ENCODE results near the gene POLG2. TPM values are rescaled to one million over a fixed set of nuclear protein-coding genes. Genes with fewer than 3 reads are reported as not detected.

POLG2 gene
- total and polyA plus RNA-seq, 9 of the 15 experiments (the other 6 are each of a cell fraction or from before 2014, with no cell fraction given): 13.4 to 44.8 (median 37.0) TPM

GRCh38 chr17:64537488-64537887 is 40.6 kb upstream of the POLG2 start (continued):
- TF ChIP-seq ZNF316 (IDR thresholded peaks at IDR 0.05) (peak; percentile 25; the same call in 1 of the 2 replicates), PTRF (tag; IDR thresholded peaks at IDR 0.05) (no peak), EWSR1 (IDR thresholded peaks at IDR 0.05; ENCODE audit: borderline replicate concordance, low read depth, partially characterized antibody) (no peak), RBM17 (IDR thresholded peaks at IDR 0.05; ENCODE audit: borderline replicate concordance, low read depth, low read length) (no peak), ILK (tag; IDR thresholded peaks at IDR 0.05; ENCODE audit: borderline replicate concordance, low read depth) (no peak), CTCF (IDR thresholded peaks at IDR 0.05 in 2 of 3, conservative IDR thresholded peaks at IDR 0.05 in 1 of 3; ENCODE audit: insufficient read depth in 2 of 3, low read depth in 1 of 3, low read length in 3 of 3) (no peak), CREB1 (IDR thresholded peaks at IDR 0.05) (peak; percentile 41; the same call in 1 of the 2 replicates), CREB1 (CRISPR knock-in tag; IDR thresholded peaks at IDR 0.05) (no peak), ZBTB49 (CRISPR knock-in tag; IDR thresholded peaks at IDR 0.05; ENCODE audit: borderline replicate concordance) (no peak), DACH1 (IDR thresholded peaks at IDR 0.05; ENCODE audit: partially characterized antibody) (peak; percentile 7), ZNF780A (CRISPR knock-in tag; IDR thresholded peaks at IDR 0.05) (no peak), SLC30A9 (CRISPR knock-in tag; IDR thresholded peaks at IDR 0.05) (no peak), NKRF (IDR thresholded peaks at IDR 0.05; ENCODE audit: borderline replicate concordance) (no peak), MECOM (CRISPR knock-in tag; IDR thresholded peaks at IDR 0.05) (no peak), ARID3A (IDR thresholded peaks at IDR 0.05; ENCODE audit: borderline replicate concordance, low read depth, low read length) (peak; percentile 96), RUNX1 (IDR thresholded peaks at IDR 0.05; ENCODE audit: low read depth) (no peak), KDM1A (IDR thresholded peaks at IDR 0.05) (peak; percentile 76 to 90), ZNF384 (IDR thresholded peaks at IDR 0.05; ENCODE audit: low read depth, low read length) (peak; percentile 47; the same call in 1 of the 2 replicates), EP400 (IDR thresholded peaks at IDR 0.05) (peak; percentile 61; the same call in 1 of the 2 replicates), ATF7 (IDR thresholded peaks at IDR 0.05) (peak; percentile 87)
- TF ChIP-seq, protein P1, sequence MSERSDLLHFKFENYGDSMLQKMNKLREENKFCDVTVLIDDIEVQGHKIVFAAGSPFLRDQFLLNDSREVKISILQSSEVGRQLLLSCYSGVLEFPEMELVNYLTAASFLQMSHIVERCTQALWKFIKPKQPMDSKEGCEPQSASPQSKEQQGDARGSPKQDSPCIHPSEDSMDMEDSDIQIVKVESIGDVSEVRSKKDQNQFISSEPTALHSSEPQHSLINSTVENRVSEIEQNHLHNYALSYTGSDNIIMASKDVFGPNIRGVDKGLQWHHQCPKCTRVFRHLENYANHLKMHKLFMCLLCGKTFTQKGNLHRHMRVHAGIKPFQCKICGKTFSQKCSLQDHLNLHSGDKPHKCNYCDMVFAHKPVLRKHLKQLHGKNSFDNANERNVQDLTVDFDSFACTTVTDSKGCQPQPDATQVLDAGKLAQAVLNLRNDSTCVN (CRISPR knock-in tag; IDR thresholded peaks at IDR 0.05): no peak
